Measurements from ENCODE around the gene MTUS2. TPM values are rescaled to one million over a fixed set of nuclear protein-coding genes. Genes with fewer than 3 reads are reported as not detected.
A peak's percentile ranks its signal among the peaks of the same experiment; 100 is the strongest.

MTUS2 gene
- total and polyA plus RNA-seq, 4 donors: under 0.01 to 0.70 (median 0.15) TPM

GRCh38 chr13:29546662-29547061, 726.5 kb downstream of the MTUS2 start:
- Histone ChIP-seq H3K27me3 (ENCODE audit: control insufficient read depth in 4 of 4, insufficient read depth in 4 of 4, low read length in 3 of 4) (no peaks in the 10 kb centered on the region), H3K27ac (ENCODE audit: low read depth in 1 of 2, low read length in 2 of 2) (no peak overlapping the region), H3K4me3 (ENCODE audit: low read depth in 1 of 3, low read length in 3 of 3) (no peak overlapping the region), H3K4me1 (ENCODE audit: control insufficient read depth in 4 of 4, insufficient read depth in 4 of 4, low read length in 3 of 4) (peaks cover 0 to 5% (median 0%) of the 10 kb centered on the region in 4 donors), H3K36me3 (ENCODE audit: control insufficient read depth in 4 of 4, insufficient read depth in 3 of 4, low read depth in 1 of 4, low read length in 3 of 4) (peaks cover 0 to 2% (median 0%) of the 10 kb centered on the region in 4 donors), H3K9me3 (ENCODE audit: control insufficient read depth in 4 of 4, low read length in 3 of 4) (no peaks in the 10 kb centered on the region), H3K9ac (ENCODE audit: low read depth in 1 of 2, low read length in 2 of 2) (no peak overlapping the region)
- WGBS: 89% methylated on average over 8 of the region's 8 CpGs
- TF ChIP-seq HNF4G (IDR thresholded peaks at IDR 0.05) (no peak), SP1 (IDR thresholded peaks at IDR 0.05) (no peak), JUND (IDR thresholded peaks at IDR 0.05) (no peak), MAX (IDR thresholded peaks at IDR 0.05) (no peak), HNF4A (conservative IDR thresholded peaks at IDR 0.05) (no peak), RXRA (IDR thresholded peaks at IDR 0.05) (no peak), YY1 (IDR thresholded peaks at IDR 0.05) (no peak), FOXA1 (IDR thresholded peaks at IDR 0.05) (no peak), NR2F2 (IDR thresholded peaks at IDR 0.05) (no peak), FOXA2 (IDR thresholded peaks at IDR 0.05) (no peak), RAD21 (IDR thresholded peaks at IDR 0.05) (no peak), EGR1 (IDR thresholded peaks at IDR 0.05; ENCODE audit: low read depth in 2 of 2) (no peak)
- TF ChIP-seq, protein P1, sequence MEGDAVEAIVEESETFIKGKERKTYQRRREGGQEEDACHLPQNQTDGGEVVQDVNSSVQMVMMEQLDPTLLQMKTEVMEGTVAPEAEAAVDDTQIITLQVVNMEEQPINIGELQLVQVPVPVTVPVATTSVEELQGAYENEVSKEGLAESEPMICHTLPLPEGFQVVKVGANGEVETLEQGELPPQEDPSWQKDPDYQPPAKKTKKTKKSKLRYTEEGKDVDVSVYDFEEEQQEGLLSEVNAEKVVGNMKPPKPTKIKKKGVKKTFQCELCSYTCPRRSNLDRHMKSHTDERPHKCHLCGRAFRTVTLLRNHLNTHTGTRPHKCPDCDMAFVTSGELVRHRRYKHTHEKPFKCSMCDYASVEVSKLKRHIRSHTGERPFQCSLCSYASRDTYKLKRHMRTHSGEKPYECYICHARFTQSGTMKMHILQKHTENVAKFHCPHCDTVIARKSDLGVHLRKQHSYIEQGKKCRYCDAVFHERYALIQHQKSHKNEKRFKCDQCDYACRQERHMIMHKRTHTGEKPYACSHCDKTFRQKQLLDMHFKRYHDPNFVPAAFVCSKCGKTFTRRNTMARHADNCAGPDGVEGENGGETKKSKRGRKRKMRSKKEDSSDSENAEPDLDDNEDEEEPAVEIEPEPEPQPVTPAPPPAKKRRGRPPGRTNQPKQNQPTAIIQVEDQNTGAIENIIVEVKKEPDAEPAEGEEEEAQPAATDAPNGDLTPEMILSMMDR (IDR thresholded peaks at IDR 0.05; ENCODE audit: low read depth, low read length, missing input control): no peak
- TF ChIP-seq, protein P2, sequence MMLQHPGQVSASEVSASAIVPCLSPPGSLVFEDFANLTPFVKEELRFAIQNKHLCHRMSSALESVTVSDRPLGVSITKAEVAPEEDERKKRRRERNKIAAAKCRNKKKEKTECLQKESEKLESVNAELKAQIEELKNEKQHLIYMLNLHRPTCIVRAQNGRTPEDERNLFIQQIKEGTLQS (IDR thresholded peaks at IDR 0.05): no peak
- TF ChIP-seq, protein P3, sequence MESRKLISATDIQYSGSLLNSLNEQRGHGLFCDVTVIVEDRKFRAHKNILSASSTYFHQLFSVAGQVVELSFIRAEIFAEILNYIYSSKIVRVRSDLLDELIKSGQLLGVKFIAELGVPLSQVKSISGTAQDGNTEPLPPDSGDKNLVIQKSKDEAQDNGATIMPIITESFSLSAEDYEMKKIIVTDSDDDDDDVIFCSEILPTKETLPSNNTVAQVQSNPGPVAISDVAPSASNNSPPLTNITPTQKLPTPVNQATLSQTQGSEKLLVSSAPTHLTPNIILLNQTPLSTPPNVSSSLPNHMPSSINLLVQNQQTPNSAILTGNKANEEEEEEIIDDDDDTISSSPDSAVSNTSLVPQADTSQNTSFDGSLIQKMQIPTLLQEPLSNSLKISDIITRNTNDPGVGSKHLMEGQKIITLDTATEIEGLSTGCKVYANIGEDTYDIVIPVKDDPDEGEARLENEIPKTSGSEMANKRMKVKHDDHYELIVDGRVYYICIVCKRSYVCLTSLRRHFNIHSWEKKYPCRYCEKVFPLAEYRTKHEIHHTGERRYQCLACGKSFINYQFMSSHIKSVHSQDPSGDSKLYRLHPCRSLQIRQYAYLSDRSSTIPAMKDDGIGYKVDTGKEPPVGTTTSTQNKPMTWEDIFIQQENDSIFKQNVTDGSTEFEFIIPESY (IDR thresholded peaks at IDR 0.05): no peak
- DNase-seq (ENCODE audit: low spot score): no peak

- H3K27me3 ChIP-seq (ENCODE audit: control insufficient read depth in 4 of 4, insufficient read depth in 4 of 4, low read length in 3 of 4): no peaks in the 10 kb centered on the region
- peaks cover 0 to 5% (median 0%) of the 10 kb centered on the region in 4 donors for H3K4me1 ChIP-seq (ENCODE audit: control insufficient read depth in 4 of 4, insufficient read depth in 4 of 4, low read length in 3 of 4)
- no peaks in the 10 kb centered on the region for H3K9me3 ChIP-seq (ENCODE audit: control insufficient read depth in 4 of 4, low read length in 3 of 4)
- TF ChIP-seq, protein P1 (IDR thresholded peaks at IDR 0.05; ENCODE audit: low read depth, low read length, missing input control): no peak
- TF ChIP-seq MAX (IDR thresholded peaks at IDR 0.05) (no peak), YY1 (IDR thresholded peaks at IDR 0.05) (no peak), SP1 (IDR thresholded peaks at IDR 0.05) (no peak), NR2F2 (IDR thresholded peaks at IDR 0.05) (peak; percentile 70)
- H3K4me3 ChIP-seq (ENCODE audit: low read depth in 1 of 3, low read length in 3 of 3): no peak overlapping the region
- H3K27ac ChIP-seq (ENCODE audit: low read depth in 1 of 2, low read length in 2 of 2): no peak overlapping the region
- 78% methylated on average over 7 of the region's 7 CpGs for WGBS
- H3K9ac ChIP-seq (ENCODE audit: low read depth in 1 of 2, low read length in 2 of 2): no peak overlapping the region
- H3K36me3 ChIP-seq (ENCODE audit: control insufficient read depth in 4 of 4, insufficient read depth in 3 of 4, low read depth in 1 of 4, low read length in 3 of 4): peaks cover 0 to 2% (median 0%) of the 10 kb centered on the region in 4 donors
- DNase-seq (ENCODE audit: low spot score): no peak
Measured at GRCh38 chr13:29547153-29547552, 727.0 kb downstream of the MTUS2 start.
